IMR-90 (cell line): ENCODE results near the gene MCUR1. TPM values are rescaled to one million over a fixed set of nuclear protein-coding genes. Genes with fewer than 3 reads are reported as not detected.

Experiments
- ATAC-seq: fragments of 200-7000 bp; cut with Tn5 transposase; 2 replicates; pipeline ENCODE4 v1.9.1; 2020; ENCODE audit warnings: low read depth, mild to moderate bottlenecking, moderate library complexity
- BruUV-seq: library from RNA; stranded (reverse); fragments of 400-500 nt; replicated peaks from 2 replicates; lab custom pipeline; 2021; lab: Mats Ljungman, UMichigan
- CTCF ChIA-PET: fragments of 300-600 bp; formaldehyde crosslinking; extraction: SDS; loops from one replicate; lab custom pipeline; 2021; ENCODE audit warnings: antibody characterized with exemption; lab: Yijun Ruan, JAX
- POLR2A ChIA-PET: fragments of 300-600 bp; sonication (Branson Sonifier 250); formaldehyde crosslinking; loops from one replicate; lab custom pipeline; 2022; ENCODE audit warnings: antibody characterized with exemption; ENCODE audit not compliant: unreplicated experiment; lab: Charles Lee
- DNase-seq: peaks from one replicate; pipeline ENCODE4 v3.0.0; 2013
- H2AFZ ChIP-seq: replicated peaks from 2 replicates; pipeline ENCODE3; 2013; ENCODE audit warnings: low read length, mild to moderate bottlenecking; ENCODE audit not compliant: poor library complexity
- H2AK5ac ChIP-seq: 2 replicates; pipeline ENCODE4 v1.6.1; 2013; ENCODE audit warnings: low read depth, low read length, inconsistent platforms
- H2AK9ac ChIP-seq: replicated peaks from 2 replicates; pipeline ENCODE3; 2013; ENCODE audit warnings: mild to moderate bottlenecking, low read depth, low read length, moderate library complexity; ENCODE audit not compliant: poor library complexity
- H2BK120ac ChIP-seq: 2 replicates; pipeline ENCODE4 v1.6.1; 2013; ENCODE audit warnings: low read depth, low read length, inconsistent platforms
- H2BK15ac ChIP-seq: 3 replicates; pipeline ENCODE4 v1.6.1; 2013; ENCODE audit warnings: low read depth, low read length, inconsistent platforms
- H2BK20ac ChIP-seq: 2 replicates; pipeline ENCODE4 v1.6.1; 2013; ENCODE audit warnings: low read depth, mild to moderate bottlenecking, inconsistent platforms, low read length, moderate library complexity
- H2BK5ac ChIP-seq: 2 replicates; pipeline ENCODE4 v1.6.1; 2013; ENCODE audit warnings: mild to moderate bottlenecking, low read depth, low read length, inconsistent platforms; ENCODE audit not compliant: poor library complexity, severe bottlenecking
- H3K14ac ChIP-seq: replicated peaks from 2 replicates; pipeline ENCODE4 v1.6.1; 2013; ENCODE audit warnings: low read depth, low read length, inconsistent platforms
- H3K18ac ChIP-seq: 2 replicates; pipeline ENCODE4 v1.6.1; 2013; ENCODE audit warnings: low read depth, low read length, control low read depth
- H3K23ac ChIP-seq: 2 replicates; pipeline ENCODE4 v1.6.1; 2013; ENCODE audit warnings: low read depth, low read length, inconsistent platforms
- H3K27ac ChIP-seq: 2 replicates; pipeline ENCODE4 v1.5.1; 2013; ENCODE audit warnings: mild to moderate bottlenecking, control low read depth, low read length; ENCODE audit not compliant: insufficient read depth
- H3K27me3 ChIP-seq: 2 replicates; pipeline ENCODE4 v1.6.1; 2013; ENCODE audit warnings: low read length; ENCODE audit not compliant: control insufficient read depth, insufficient read depth
- H3K36me3 ChIP-seq: 2 replicates; pipeline ENCODE4 v1.6.1; 2013; ENCODE audit warnings: low read length, mixed read lengths; ENCODE audit not compliant: control insufficient read depth, insufficient read depth
- H3K4ac ChIP-seq: 2 replicates; pipeline ENCODE4 v1.6.1; 2013; ENCODE audit warnings: low read depth, low read length, inconsistent platforms
- H3K4me1 ChIP-seq: 2 replicates; pipeline ENCODE4 v1.6.1; 2013; ENCODE audit warnings: low read length, mixed read lengths; ENCODE audit not compliant: control insufficient read depth, insufficient read depth
- H3K4me2 ChIP-seq: 2 replicates; pipeline ENCODE4 v1.6.1; 2013; ENCODE audit warnings: low read depth, mild to moderate bottlenecking, control low read depth, low read length, moderate library complexity
- H3K4me3 ChIP-seq: 2 replicates; pipeline ENCODE4 v1.5.1; 2013; ENCODE audit warnings: low read depth, mild to moderate bottlenecking, control low read depth, low read length, moderate library complexity; ENCODE audit not compliant: insufficient read depth
- H3K56ac ChIP-seq: 2 replicates; pipeline ENCODE4 v1.6.1; 2013; ENCODE audit warnings: low read length, inconsistent platforms; ENCODE audit not compliant: insufficient read depth; ENCODE audit errors: extremely low read depth
- H3K79me1 ChIP-seq, 2 experiments: 2 replicates each; pipeline ENCODE4 v1.6.1; 2013; ENCODE audit warnings: low read length in 2 of 2, inconsistent platforms in 1 of 2, low read depth in 1 of 2
- H3K9ac ChIP-seq: 2 replicates; pipeline ENCODE4 v1.6.1; 2013; ENCODE audit warnings: low read depth, low read length, control low read depth
- H3K9me1 ChIP-seq: 2 replicates; pipeline ENCODE4 v1.6.1; 2013; ENCODE audit warnings: low read length, inconsistent platforms; ENCODE audit not compliant: insufficient read depth
- H3K9me3 ChIP-seq: 2 replicates; pipeline ENCODE4 v1.6.1; 2013; ENCODE audit warnings: low read length; ENCODE audit not compliant: control insufficient read depth, insufficient read depth
- H4K20me1 ChIP-seq: 2 replicates; pipeline ENCODE4 v1.6.1; 2013; ENCODE audit warnings: low read length, inconsistent platforms; ENCODE audit not compliant: insufficient read depth
- H4K5ac ChIP-seq: 2 replicates; pipeline ENCODE4 v1.6.1; 2013; ENCODE audit warnings: mild to moderate bottlenecking, low read depth, low read length, control low read depth
- H4K8ac ChIP-seq, 2 experiments: 2 replicates each; pipeline ENCODE4 v1.6.1; 2013; ENCODE audit warnings: low read depth in 2 of 2, low read length in 2 of 2, control low read depth in 1 of 2, inconsistent platforms in 1 of 2
- H4K91ac ChIP-seq: 2 replicates; pipeline ENCODE4 v1.6.1; 2013; ENCODE audit warnings: low read depth, low read length, inconsistent platforms; ENCODE audit not compliant: insufficient read depth
- BHLHE40 ChIP-seq: fragments of 150-350 bp; IDR thresholded peaks from 2 replicates; pipeline ENCODE4 v1.6.1; 2016; ENCODE audit warnings: mild to moderate bottlenecking, low read depth, low read length
- CHD1 ChIP-seq: IDR thresholded peaks from 2 replicates; pipeline ENCODE4 v1.6.1; 2012; ENCODE audit warnings: low read depth, low read length, improper control_type of control experiment
- MAZ ChIP-seq: IDR thresholded peaks from 2 replicates; pipeline ENCODE4 v1.6.1; 2012; ENCODE audit warnings: low read depth, mild to moderate bottlenecking, low read length, improper control_type of control experiment, moderate library complexity, borderline replicate concordance
- POLR2A ChIP-seq: IDR thresholded peaks from 2 replicates; pipeline ENCODE4 v1.6.1; 2012; ENCODE audit warnings: mild to moderate bottlenecking, low read depth, low read length
- RAD21 ChIP-seq: IDR thresholded peaks from 2 replicates; pipeline ENCODE4 v1.6.1; 2012; ENCODE audit warnings: low read length, improper control_type of control experiment
- RCOR1 ChIP-seq: IDR thresholded peaks from 2 replicates; pipeline ENCODE4 v1.6.1; 2012; ENCODE audit warnings: mild to moderate bottlenecking, low read length, improper control_type of control experiment; ENCODE audit not compliant: insufficient replicate concordance
- RFX5 ChIP-seq: IDR thresholded peaks from 2 replicates; pipeline ENCODE4 v1.8.0; 2012; ENCODE audit warnings: low read depth, mild to moderate bottlenecking, low read length, moderate library complexity
- SMC3 ChIP-seq: fragments of 150-350 bp; IDR thresholded peaks from 2 replicates; pipeline ENCODE4 v1.6.1; 2016; ENCODE audit warnings: low read depth, mild to moderate bottlenecking, antibody characterized with exemption, low read length, moderate library complexity
- WGBS, 2 experiments: methylation state at CpG; one replicate each; pipeline versions ENCODE4 v1.1.5 to v1.1.7; 2013; ENCODE audit warnings: missing lambda C conversion rate in 2 of 2; ENCODE audit not compliant: insufficient read length in 1 of 2; ENCODE audit errors: extremely low coverage in 2 of 2; 5-methylcytosine and 5-hydroxymethylcytosine counted together
- dilution Hi-C: fragments of 300-500 bp; cut with HindIII; formaldehyde crosslinking; loops from one replicate; pipeline ENCODE4 v1.14.3; 2018; ENCODE audit warnings: low sequenced_read_pairs; ENCODE audit not compliant: unreplicated experiment
- in situ Hi-C: fragments of 300-500 bp; cut with MboI; formaldehyde crosslinking; loops from 3 replicates; pipeline ENCODE4 v1.14.3; 2019; ENCODE audit warnings: low sequenced_read_pairs, inconsistent platforms, mixed read lengths
- intact Hi-C: fragments of 100-400 bp; cut with micrococcal nuclease; formaldehyde crosslinking; loops from 2 replicates; pipeline ENCODE4 v1.10.0; 2022
- polyA plus RNA-seq, 3 experiments: library from polyadenylated mRNA; depleted of rRNA; stranded (reverse); fragments of >200 nt; gene quantifications; 2 replicates each; pipeline ENCODE4 v1.2.3, GENCODE V29; 2012; ENCODE audit warnings: low replicate concordance in 1 of 3
- total RNA-seq: library from RNA; depleted of rRNA; stranded (reverse); fragments of >200 nt; gene quantifications from 2 replicates; pipeline ENCODE4 v1.2.3, GENCODE V29; 2012

Gene MCUR1
- total and polyA plus RNA-seq, 2 of the 4 experiments (the other 2 are of a cell fraction), result 4.1 to 6.5 TPM

GRCh38 chr6:13778028-13778427 is 36.3 kb downstream of the MCUR1 start:
- intact Hi-C loops (no loop called here), in situ Hi-C loops (no loop called here), dilution Hi-C loops (no loop called here)
- BruUV-seq, result no TSS peak
- Histone ChIP-seq H3K4me1 (no peaks in the 10 kb centered on the region), H2AFZ (no peak overlapping the region), H3K9ac (no peak overlapping the region), H2AK5ac (no peak overlapping the region), H3K9me1 (no peaks in the 10 kb centered on the region), H4K91ac (no peak overlapping the region), H3K27me3 (no peaks in the 10 kb centered on the region), H2AK9ac (no peak overlapping the region), H4K20me1 (no peaks in the 10 kb centered on the region), H4K5ac (no peak overlapping the region), H3K18ac (no peak overlapping the region), H2BK5ac (no peak overlapping the region), H3K27ac (no peak overlapping the region), H3K4me3 (no peak overlapping the region), H4K8ac (no peak overlapping the region), H3K14ac (no peak overlapping the region), H3K36me3 (no peaks in the 10 kb centered on the region), H2BK120ac (no peak overlapping the region), H3K4me2 (no peak overlapping the region), H3K4ac (no peak overlapping the region), H3K23ac (no peak overlapping the region), H2BK15ac (no peak overlapping the region), H3K56ac (no peak overlapping the region), H3K9me3 (no peaks in the 10 kb centered on the region), H3K79me1 (no peaks in the 10 kb centered on the region), H2BK20ac (no peak overlapping the region)
- ATAC-seq (no peak), DNase-seq (no peak)
- ChIA-PET CTCF (no interaction called here), POLR2A (no interaction called here)
- no peak for TF ChIP-seq CHD1
- no peak for TF ChIP-seq RCOR1
- no peak for TF ChIP-seq POLR2A
- no peak for TF ChIP-seq RAD21
- TF ChIP-seq SMC3, result no peak
- no peak for TF ChIP-seq RFX5
- no peak for TF ChIP-seq BHLHE40
- no peak for TF ChIP-seq MAZ
- 100% methylated on average over 1 of the region's 6 CpGs; no CpG with 5 or more reads in 1 of the 2 experiments for WGBS, 2 experiments
